CD14-positive monocyte (primary cell): Measurements from ENCODE around the gene CRCP. TPM values are rescaled to one million over a fixed set of nuclear protein-coding genes. Genes with fewer than 3 reads are reported as not detected.

ENCODE experiments used
- DNase-seq, 3 donors: peaks; one replicate each; pipeline ENCODE4 v3.0.0-alpha.2; 2011 to 2022
- H2AFZ ChIP-seq: 2 replicates; pipeline ENCODE4 v1.6.0; 2012; ENCODE audit warnings: mild to moderate bottlenecking, low read depth, low read length, inconsistent platforms; ENCODE audit not compliant: insufficient read depth, poor library complexity, severe bottlenecking
- H3K27ac ChIP-seq, 2 donors: 1 replicate in 1 of 2; 2 replicates in 1 of 2; pipeline ENCODE4 v1.5.1; 2012 to 2013; ENCODE audit warnings: low read length in 2 of 2, control low read depth in 1 of 2, inconsistent platforms in 1 of 2, low read depth in 1 of 2, mild to moderate bottlenecking in 1 of 2
- H3K27me3 ChIP-seq, 2 donors: one replicate each; pipeline versions ENCODE4 v1.6.0 to v1.6.1; 2011 to 2013; ENCODE audit warnings: low read length in 2 of 2; ENCODE audit not compliant: control insufficient read depth in 2 of 2, insufficient read depth in 2 of 2
- H3K36me3 ChIP-seq, 2 donors: replicated peaks in 1 of 2; 1 replicate in 1 of 2; 2 replicates in 1 of 2; pipeline versions ENCODE4 v1.5.1 to v1.6.1; 2012 to 2013; ENCODE audit warnings: low read length in 2 of 2, control low read depth in 1 of 2, inconsistent platforms in 1 of 2, mild to moderate bottlenecking in 1 of 2; ENCODE audit not compliant: insufficient read depth in 2 of 2, control insufficient read depth in 1 of 2
- H3K4me1 ChIP-seq, 2 donors: 1 replicate in 1 of 2; 2 replicates in 1 of 2; pipeline versions ENCODE4 v1.5.1 to v1.6.1; 2012 to 2013; ENCODE audit warnings: low read length in 2 of 2, control low read depth in 1 of 2, inconsistent platforms in 1 of 2, mild to moderate bottlenecking in 1 of 2, moderate library complexity in 1 of 2; ENCODE audit not compliant: insufficient read depth in 2 of 2, control insufficient read depth in 1 of 2
- H3K4me2 ChIP-seq: replicated peaks from 2 replicates; pipeline ENCODE3; 2012; ENCODE audit warnings: low read length, moderate library complexity, mild to moderate bottlenecking; ENCODE audit not compliant: poor library complexity, severe bottlenecking; ENCODE audit errors: extremely low read depth
- H3K4me3 ChIP-seq, 3 experiments: fragments of 200-600 bp in 1 of 3; sonication (generic) in 1 of 3; replicated peaks in 1 of 3; 1 replicate in 2 of 3; 2 replicates in 1 of 3; pipeline ENCODE4 v1.5.1; 2011 to 2013; ENCODE audit warnings: low read length in 3 of 3, mild to moderate bottlenecking in 3 of 3, control low read depth in 2 of 3, low read depth in 2 of 3, inconsistent platforms in 1 of 3, moderate library complexity in 1 of 3
- H3K79me2 ChIP-seq: 2 replicates; pipeline ENCODE4 v1.6.0; 2012; ENCODE audit warnings: mild to moderate bottlenecking, control low read depth, inconsistent platforms, low read length, moderate library complexity; ENCODE audit not compliant: insufficient read depth
- H3K9ac ChIP-seq: 2 replicates; pipeline ENCODE4 v1.6.0; 2017; ENCODE audit warnings: low read length, mild to moderate bottlenecking; ENCODE audit not compliant: insufficient read depth, poor library complexity, severe bottlenecking
- H3K9me3 ChIP-seq, 2 donors: replicated peaks in 1 of 2; 1 replicate in 1 of 2; 2 replicates in 1 of 2; pipeline versions ENCODE4 v1.5.1 to v1.6.1; 2012 to 2013; ENCODE audit warnings: low read length in 2 of 2, control low read depth in 1 of 2; ENCODE audit not compliant: control insufficient read depth in 1 of 2, insufficient read depth in 1 of 2
- H4K20me1 ChIP-seq: 2 replicates; pipeline ENCODE4 v1.6.0; 2012; ENCODE audit warnings: mild to moderate bottlenecking, low read length, control low read depth, moderate library complexity; ENCODE audit not compliant: insufficient read depth
- H3K27ac Mint-ChIP-seq, 7 donors: one replicate each; pipeline ENCODE4 v1.8.0; 2020; ENCODE audit warnings: mild to moderate bottlenecking in 7 of 7, mixed read lengths in 7 of 7, moderate library complexity in 6 of 7, inconsistent platforms in 2 of 7
- H3K27me3 Mint-ChIP-seq, 3 donors: one replicate each; pipeline ENCODE4 v1.8.0; 2021 to 2022; ENCODE audit warnings: low read depth in 3 of 3, mild to moderate bottlenecking in 3 of 3, mixed read lengths in 3 of 3, moderate library complexity in 3 of 3, inconsistent platforms in 1 of 3
- H3K36me3 Mint-ChIP-seq, 2 donors: one replicate each; pipeline ENCODE4 v1.8.0; 2020; ENCODE audit warnings: mixed read lengths in 2 of 2, inconsistent platforms in 1 of 2, mild to moderate bottlenecking in 1 of 2
- H3K4me1 Mint-ChIP-seq: one replicate; pipeline ENCODE4 v1.8.0; 2020; ENCODE audit warnings: mild to moderate bottlenecking, mixed read lengths
- H3K4me3 Mint-ChIP-seq, 2 donors: one replicate each; pipeline ENCODE4 v1.8.0; 2020; ENCODE audit warnings: mild to moderate bottlenecking in 2 of 2, mixed read lengths in 2 of 2, moderate library complexity in 1 of 2
- H3K9me3 Mint-ChIP-seq, 7 donors: one replicate each; pipeline ENCODE4 v1.8.0; 2020 to 2022; ENCODE audit warnings: mixed read lengths in 7 of 7, mild to moderate bottlenecking in 6 of 7, moderate library complexity in 6 of 7, inconsistent platforms in 2 of 7
- WGBS: methylation state at CpG from one replicate; pipeline ENCODE4 v1.1.5; 2013; ENCODE audit warnings: missing lambda C conversion rate; ENCODE audit not compliant: insufficient coverage; 5-methylcytosine and 5-hydroxymethylcytosine counted together
- intact Hi-C, 2 donors: fragments of 100-400 bp; cut with micrococcal nuclease; formaldehyde crosslinking; loops; one replicate each; pipeline versions ENCODE4 v1.15.0 to v1.15.1; 2023
- polyA plus RNA-seq, 3 donors: library from polyadenylated mRNA; depleted of rRNA in 1 of 3; unstranded in 2 of 3; stranded (reverse) in 1 of 3; fragments of 300-500 nt in 2 of 3; fragments of >200 nt in 1 of 3; fragmentation: Illumina TruSeq in 2 of 3; gene quantifications; 1 replicate in 2 of 3; 2 replicates in 1 of 3; pipeline ENCODE4 v1.2.3, GENCODE V29; 2012 to 2021
- TF ChIP-seq, protein P1 (sequence below): fragments of 200-600 bp; IDR thresholded peaks from one replicate; pipeline ENCODE4 v1.8.0; 2022; ENCODE audit warnings: antibody characterized with exemption, mild to moderate bottlenecking

The CRCP gene
- polyA plus RNA-seq, 3 donors, result 14.0 to 19.9 (median 15.5) TPM

DNA sequence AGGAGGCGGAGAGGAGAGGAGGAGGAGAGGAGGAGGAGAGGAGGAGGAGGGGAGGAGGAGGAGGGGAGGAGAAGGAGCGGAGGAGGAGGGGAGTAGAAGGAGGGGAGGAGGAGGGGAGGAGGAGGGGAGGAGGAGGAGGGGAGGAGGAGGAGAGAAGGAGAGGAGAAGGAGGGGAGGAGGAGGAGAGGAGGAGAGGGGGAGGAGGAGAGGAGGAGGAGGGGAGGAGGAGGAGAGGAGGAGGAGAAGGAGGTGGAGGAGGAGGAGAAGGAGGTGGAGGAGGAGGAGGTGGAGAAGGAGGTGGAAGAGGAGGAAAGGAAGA lies 15.5 kb upstream of the CRCP start:
- DNase-seq, result no peak
- peaks cover 0 to 2% (median 1%) of the 10 kb centered on the region in 3 donors for H3K27me3 Mint-ChIP-seq
- no peak overlapping the region for H2AFZ ChIP-seq
- no peak overlapping the region for H3K27ac Mint-ChIP-seq
- peak overlapping the region; percentile 72 for H3K4me2 ChIP-seq
- no peaks in the 10 kb centered on the region for H3K79me2 ChIP-seq
- no peak overlapping the region for H3K9ac ChIP-seq
- no peaks in the 10 kb centered on the region for H4K20me1 ChIP-seq
- peaks cover 11 to 12% of the 10 kb centered on the region in 2 donors for H3K4me1 ChIP-seq
- no peaks in the 10 kb centered on the region for H3K9me3 Mint-ChIP-seq
- H3K27me3 ChIP-seq, result no peaks in the 10 kb centered on the region
- intact Hi-C loops, result no loop called here
- H3K27ac ChIP-seq, result no peak overlapping the region
- H3K4me3 Mint-ChIP-seq, result no peak overlapping the region
- TF ChIP-seq, protein P1, sequence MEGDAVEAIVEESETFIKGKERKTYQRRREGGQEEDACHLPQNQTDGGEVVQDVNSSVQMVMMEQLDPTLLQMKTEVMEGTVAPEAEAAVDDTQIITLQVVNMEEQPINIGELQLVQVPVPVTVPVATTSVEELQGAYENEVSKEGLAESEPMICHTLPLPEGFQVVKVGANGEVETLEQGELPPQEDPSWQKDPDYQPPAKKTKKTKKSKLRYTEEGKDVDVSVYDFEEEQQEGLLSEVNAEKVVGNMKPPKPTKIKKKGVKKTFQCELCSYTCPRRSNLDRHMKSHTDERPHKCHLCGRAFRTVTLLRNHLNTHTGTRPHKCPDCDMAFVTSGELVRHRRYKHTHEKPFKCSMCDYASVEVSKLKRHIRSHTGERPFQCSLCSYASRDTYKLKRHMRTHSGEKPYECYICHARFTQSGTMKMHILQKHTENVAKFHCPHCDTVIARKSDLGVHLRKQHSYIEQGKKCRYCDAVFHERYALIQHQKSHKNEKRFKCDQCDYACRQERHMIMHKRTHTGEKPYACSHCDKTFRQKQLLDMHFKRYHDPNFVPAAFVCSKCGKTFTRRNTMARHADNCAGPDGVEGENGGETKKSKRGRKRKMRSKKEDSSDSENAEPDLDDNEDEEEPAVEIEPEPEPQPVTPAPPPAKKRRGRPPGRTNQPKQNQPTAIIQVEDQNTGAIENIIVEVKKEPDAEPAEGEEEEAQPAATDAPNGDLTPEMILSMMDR, result no peak
- H3K9me3 ChIP-seq, result no peaks in the 10 kb centered on the region
- no peaks in the 10 kb centered on the region for H3K36me3 ChIP-seq
- no CpG with 5 or more reads among the region's 2 CpGs for WGBS
- H3K4me1 Mint-ChIP-seq, result peaks cover 14% of the 10 kb centered on the region
- H3K36me3 Mint-ChIP-seq, result no peaks in the 10 kb centered on the region
- H3K4me3 ChIP-seq, result no peak overlapping the region

DNA sequence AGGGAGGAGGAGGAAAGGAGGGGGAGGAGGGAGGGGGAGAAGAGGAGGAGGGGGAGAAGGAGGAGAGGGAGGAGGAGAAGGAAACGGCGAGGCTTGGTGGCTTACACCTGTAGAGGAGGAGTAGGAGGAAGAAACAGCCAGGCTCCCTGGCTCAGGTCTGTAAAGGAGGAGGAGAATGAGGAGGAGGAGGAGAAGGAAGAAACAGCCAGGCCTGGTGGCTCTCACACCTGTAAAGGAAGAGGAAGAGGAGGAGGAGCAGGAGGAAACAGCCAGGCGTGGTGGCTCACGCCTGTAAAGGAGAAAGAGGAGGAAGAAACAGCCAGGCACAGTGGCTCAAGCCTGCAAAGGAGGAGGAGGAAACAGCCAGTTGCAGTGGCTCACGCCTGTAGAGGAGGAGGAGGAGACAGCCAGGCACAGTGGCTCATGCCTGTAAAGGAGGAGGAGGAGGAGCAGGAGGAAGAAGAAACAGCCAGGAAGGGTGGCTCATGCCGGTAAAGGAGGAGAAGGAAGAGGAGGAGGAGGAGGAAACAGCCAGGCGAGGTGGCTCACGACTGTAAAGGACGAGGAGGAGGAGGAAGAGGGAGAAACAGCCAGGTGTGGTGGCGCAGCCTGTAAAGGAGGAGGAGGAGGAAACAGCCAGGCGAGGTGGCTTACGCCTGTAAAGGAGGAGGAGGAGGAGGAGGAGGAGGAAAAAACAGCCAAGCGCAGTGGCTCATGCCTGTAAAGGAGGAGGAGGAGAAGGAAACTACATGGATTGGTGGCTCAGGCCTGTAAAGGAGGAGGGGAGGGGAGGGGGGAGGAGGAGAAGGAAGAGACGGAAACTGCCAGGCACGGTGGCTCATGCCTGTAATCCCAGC lies 14.9 kb upstream of the CRCP start:
- 1% methylated on average over 15 of the region's 15 CpGs for WGBS
- intact Hi-C loops, result no loop called here
- Histone ChIP-seq H3K4me2 (peak overlapping the region; percentile 72), H2AFZ (peak overlapping the region; percentile 73), H3K4me1 (peaks cover 11 to 12% of the 10 kb centered on the region in 2 donors), H3K9me3 (no peaks in the 10 kb centered on the region), H3K27ac (peak overlapping the region in 1 of 2 donors; percentile 48), H3K4me3 (peak overlapping the region; percentile 14 to 71 (median 21)), H3K79me2 (no peaks in the 10 kb centered on the region), H4K20me1 (no peaks in the 10 kb centered on the region), H3K36me3 (no peaks in the 10 kb centered on the region), H3K27me3 (no peaks in the 10 kb centered on the region), H3K9ac (peak overlapping the region; percentile 43)
- Mint-ChIP-seq H3K27ac (peak overlapping the region in 6 of 7 donors; percentile 22 to 82 (median 65)), H3K4me3 (peak overlapping the region; percentile 76 to 90), H3K4me1 (peaks cover 14% of the 10 kb centered on the region), H3K9me3 (no peaks in the 10 kb centered on the region), H3K27me3 (peaks cover 0 to 2% (median 1%) of the 10 kb centered on the region in 3 donors), H3K36me3 (no peaks in the 10 kb centered on the region)
- TF ChIP-seq, protein P1, result no peak
- DNase-seq, result peak in 2 of 3 donors; percentile 33 to 35
